WTC11 (cell line): ENCODE data around the gene DCTD. TPM values are rescaled to one million over a fixed set of nuclear protein-coding genes. Genes with fewer than 3 reads are reported as not detected.

Experiments used
- ATAC-seq: fragments of 200-7000 bp; cut with Tn5 transposase; 2 replicates; pipeline ENCODE4 v1.10.0; 2021; ENCODE audit warnings: mild to moderate bottlenecking, moderate library complexity
- CTCF ChIA-PET: fragments of 300-600 bp; sonication (Branson Sonifier 250); formaldehyde crosslinking; loops from one replicate; lab custom pipeline; 2021; ENCODE audit warnings: antibody characterized with exemption; lab: Charles Lee
- POLR2A ChIA-PET: fragments of 350-600 bp; sonication (Branson Sonifier 250); formaldehyde crosslinking; loops from one replicate; lab custom pipeline; 2021; ENCODE audit warnings: antibody characterized with exemption; lab: Charles Lee
- DNase-seq: peaks from one replicate; pipeline ENCODE4 v3.0.0; 2021; ENCODE audit warnings: low spot score
- H3K27ac Mint-ChIP-seq: 2 replicates; pipeline ENCODE4 v1.8.0; 2021; ENCODE audit warnings: mixed read lengths
- H3K27me3 Mint-ChIP-seq: 2 replicates; pipeline ENCODE4 v1.8.0; 2021; ENCODE audit warnings: low read depth, mild to moderate bottlenecking, moderate library complexity, mixed read lengths
- H3K36me3 Mint-ChIP-seq: 2 replicates; pipeline ENCODE4 v1.8.0; 2021; ENCODE audit warnings: mixed read lengths
- H3K4me1 Mint-ChIP-seq: 2 replicates; pipeline ENCODE4 v1.8.0; 2022; ENCODE audit warnings: mixed read lengths
- H3K4me3 Mint-ChIP-seq: 2 replicates; pipeline ENCODE4 v1.8.0; 2021; ENCODE audit warnings: mild to moderate bottlenecking, moderate library complexity, mixed read lengths
- H3K9me3 Mint-ChIP-seq: 2 replicates; pipeline ENCODE4 v1.8.0; 2021; ENCODE audit warnings: mixed read lengths
- AR ChIP-seq: fragments of 250-450 bp; sonication (Bioruptor Pico); IDR thresholded peaks from 2 replicates; pipeline ENCODE4 v1.9.0; 2021; ENCODE audit warnings: mild to moderate bottlenecking
- ATF6 ChIP-seq: sonication (generic); formaldehyde crosslinking; IDR thresholded peaks from 2 replicates; pipeline ENCODE4 v1.8.1; 2023; ENCODE audit warnings: mild to moderate bottlenecking, missing genetic modification reagents
- CBFB ChIP-seq: sonication (generic); formaldehyde crosslinking; IDR thresholded peaks from 2 replicates; pipeline ENCODE4 v1.8.1; 2022; ENCODE audit warnings: mild to moderate bottlenecking, low read depth, missing genetic modification reagents
- E2F5 ChIP-seq: sonication (generic); formaldehyde crosslinking; IDR thresholded peaks from 2 replicates; pipeline ENCODE4 v1.8.1; 2022; ENCODE audit warnings: mild to moderate bottlenecking, moderate library complexity, missing genetic modification reagents
- ERG ChIP-seq: fragments of 250-450 bp; sonication (Bioruptor Pico); IDR thresholded peaks from 2 replicates; pipeline ENCODE4 v1.8.0; 2021; ENCODE audit warnings: mild to moderate bottlenecking
- ESRRA ChIP-seq: sonication (generic); formaldehyde crosslinking; IDR thresholded peaks from 2 replicates; pipeline ENCODE4 v1.8.1; 2022; ENCODE audit warnings: mild to moderate bottlenecking, missing genetic modification reagents, borderline replicate concordance
- GABPB1 ChIP-seq: sonication (generic); formaldehyde crosslinking; IDR thresholded peaks from 2 replicates; pipeline ENCODE4 v1.8.1; 2023; ENCODE audit warnings: mild to moderate bottlenecking, missing genetic modification reagents
- GTF2I ChIP-seq: fragments of 250-450 bp; sonication (Bioruptor Pico); conservative IDR thresholded peaks from 2 replicates; pipeline ENCODE4 v1.4.0; 2021; ENCODE audit warnings: mild to moderate bottlenecking
- MAX ChIP-seq: sonication (generic); formaldehyde crosslinking; IDR thresholded peaks from 2 replicates; pipeline ENCODE4 v1.8.0; 2022; ENCODE audit warnings: mild to moderate bottlenecking, missing genetic modification reagents
- MLX ChIP-seq: sonication (generic); formaldehyde crosslinking; IDR thresholded peaks from 2 replicates; pipeline ENCODE4 v1.8.1; 2023; ENCODE audit warnings: mild to moderate bottlenecking, missing genetic modification reagents, moderate library complexity
- PRDM15 ChIP-seq: sonication (generic); formaldehyde crosslinking; IDR thresholded peaks from 2 replicates; pipeline ENCODE4 v1.8.0; 2022; ENCODE audit warnings: missing genetic modification reagents
- RORB ChIP-seq: fragments of 250-450 bp; sonication (Bioruptor Pico); IDR thresholded peaks from 2 replicates; pipeline ENCODE4 v1.9.0; 2021; ENCODE audit warnings: mild to moderate bottlenecking
- SP1 ChIP-seq: sonication (generic); formaldehyde crosslinking; conservative IDR thresholded peaks from 2 replicates; pipeline ENCODE4 v1.8.1; 2022; ENCODE audit warnings: missing genetic modification reagents
- TEAD4 ChIP-seq: sonication (generic); formaldehyde crosslinking; IDR thresholded peaks from 2 replicates; pipeline ENCODE4 v1.8.0; 2022; ENCODE audit warnings: mild to moderate bottlenecking, missing genetic modification reagents
- ZBTB21 ChIP-seq: sonication (generic); formaldehyde crosslinking; IDR thresholded peaks from 2 replicates; pipeline ENCODE4 v1.8.1; 2023; ENCODE audit warnings: mild to moderate bottlenecking, missing genetic modification reagents, borderline replicate concordance
- ZNF396 ChIP-seq: fragments of 250-450 bp; sonication (Bioruptor Pico); IDR thresholded peaks from 2 replicates; pipeline ENCODE4 v1.8.0; 2021; ENCODE audit warnings: mild to moderate bottlenecking, moderate library complexity, borderline replicate concordance
- ZSCAN18 ChIP-seq: fragments of 250-450 bp; sonication (Bioruptor Pico); IDR thresholded peaks from 2 replicates; pipeline ENCODE4 v2.1.2; 2022; ENCODE audit warnings: mild to moderate bottlenecking, moderate library complexity
- total RNA-seq: library from RNA; stranded (reverse); gene quantifications from 3 replicates; pipeline ENCODE4 v1.2.3, GENCODE V29; 2021

The DCTD gene
- total RNA-seq, 1 experiment from 2014 or later, result 56.8 TPM

- no peak for TF ChIP-seq TEAD4
- TF ChIP-seq ZBTB21 (CRISPR knock-in tag), result no peak
- no peak for TF ChIP-seq SP1 (CRISPR knock-in tag)
- TF ChIP-seq E2F5 (CRISPR knock-in tag), result no peak
- no peak for TF ChIP-seq RORB (CRISPR knock-in tag)
- H3K27ac Mint-ChIP-seq, result peak overlapping the region; percentile 63; the same call in 1 of the 2 replicates
- no peaks in the 10 kb centered on the region for H3K27me3 Mint-ChIP-seq
- CTCF ChIA-PET, result interaction anchor here (1.2 to 1.3 kb wide), 2 partner anchors 27 to 36 kb away, joined by 4 to 6 read pairs; no protein-coding TSS in a partner anchor
- ATAC-seq (no peak), DNase-seq (no peak)
- 0 out of 2 replicates have a peak, but pooled peaks cover 4% of the 10 kb centered on the region for H3K4me1 Mint-ChIP-seq
- H3K9me3 Mint-ChIP-seq, result no peaks in the 10 kb centered on the region
- peaks cover 36% of the 10 kb centered on the region for H3K36me3 Mint-ChIP-seq
- no peak overlapping the region for H3K4me3 Mint-ChIP-seq
- POLR2A ChIA-PET, result no interaction called here
These were observed 18.7 kb downstream of the DCTD start for GRCh38 chr4:182898479-182898799.

- no peak overlapping the region for H3K4me3 Mint-ChIP-seq
- H3K4me1 Mint-ChIP-seq, result 0 out of 2 replicates have a peak, but pooled peaks cover 4% of the 10 kb centered on the region
- peak overlapping the region; percentile 55 for H3K27ac Mint-ChIP-seq
- no peak for DNase-seq
- peak; percentile 56 for ATAC-seq
- H3K27me3 Mint-ChIP-seq, result no peaks in the 10 kb centered on the region
- POLR2A ChIA-PET, result no interaction called here
- CTCF ChIA-PET, result interaction anchor here (1.2 to 1.3 kb wide), 2 partner anchors 27 to 36 kb away, joined by 4 to 6 read pairs; no protein-coding TSS in a partner anchor
- peaks cover 41% of the 10 kb centered on the region for H3K36me3 Mint-ChIP-seq
- TF ChIP-seq ZBTB21 (CRISPR knock-in tag) (no peak), ESRRA (CRISPR knock-in tag) (no peak), MAX (CRISPR knock-in tag) (no peak), GTF2I (CRISPR knock-in tag) (no peak), GABPB1 (CRISPR knock-in tag) (peak; percentile 76), CBFB (CRISPR knock-in tag) (no peak), ZNF396 (CRISPR knock-in tag) (no peak), AR (CRISPR knock-in tag) (no peak)
- H3K9me3 Mint-ChIP-seq, result no peaks in the 10 kb centered on the region
These were observed 19.3 kb downstream of the DCTD start for GRCh38 chr4:182897601-182898478.

- Mint-ChIP-seq H3K27ac (peak overlapping the region; percentile 60), H3K27me3 (no peaks in the 10 kb centered on the region), H3K4me3 (no peak overlapping the region), H3K4me1 (0 out of 2 replicates have a peak, but pooled peaks cover 4% of the 10 kb centered on the region), H3K9me3 (no peaks in the 10 kb centered on the region), H3K36me3 (peaks cover 48% of the 10 kb centered on the region)
- POLR2A ChIA-PET, result no interaction called here
- DNase-seq, result no peak
- no peak for ATAC-seq
- CTCF ChIA-PET, result interaction anchor here (1.3 to 1.6 kb wide), 2 partner anchors 8 to 29 kb away, joined by 3 to 4 read pairs; no protein-coding TSS in a partner anchor
- no peak for TF ChIP-seq MLX (CRISPR knock-in tag)
- no peak for TF ChIP-seq ZSCAN18 (CRISPR knock-in tag)
- TF ChIP-seq ATF6 (CRISPR knock-in tag), result no peak
- no peak for TF ChIP-seq PRDM15 (CRISPR knock-in tag)
- TF ChIP-seq ERG, result no peak
These were observed 20.8 kb downstream of the DCTD start for GRCh38 chr4:182896421-182896820.
